HepG2 (cell line): ENCODE data around the gene CDC34. TPM values are rescaled to one million over a fixed set of nuclear protein-coding genes. Genes with fewer than 3 reads are reported as not detected.
A peak's percentile ranks its signal among the peaks of the same experiment; 100 is the strongest.

Source experiments
- ARID5B ChIP-seq: IDR thresholded peaks from 2 replicates; pipeline ENCODE4 v1.4.0; 2020; ENCODE audit warnings: mild to moderate bottlenecking, missing genetic modification reagents
- BATF2 ChIP-seq: sonication (generic); formaldehyde crosslinking; IDR thresholded peaks from 2 replicates; pipeline ENCODE4 v1.8.0; 2022; ENCODE audit warnings: mild to moderate bottlenecking, missing genetic modification reagents, moderate library complexity
- CENPX ChIP-seq: sonication (generic); formaldehyde crosslinking; IDR thresholded peaks from 2 replicates; pipeline ENCODE4 v1.9.0; 2021; ENCODE audit warnings: mild to moderate bottlenecking, missing genetic modification reagents, moderate library complexity
- CERS6 ChIP-seq: sonication (generic); formaldehyde crosslinking; IDR thresholded peaks from 2 replicates; pipeline ENCODE4 v1.5.0; 2020; ENCODE audit warnings: missing genetic modification reagents
- DBP ChIP-seq: sonication (generic); formaldehyde crosslinking; IDR thresholded peaks from 2 replicates; pipeline ENCODE4 v1.4.0; 2020; ENCODE audit warnings: missing genetic modification reagents; ENCODE audit errors: not compliant biosample characterization
- E2F1 ChIP-seq: sonication (generic); formaldehyde crosslinking; IDR thresholded peaks from 2 replicates; pipeline ENCODE4 v1.5.0; 2020; ENCODE audit warnings: missing genetic modification reagents
- JUNB ChIP-seq: sonication (generic); formaldehyde crosslinking; IDR thresholded peaks from 2 replicates; pipeline ENCODE4 v1.8.0; 2022; ENCODE audit warnings: missing genetic modification reagents, mild to moderate bottlenecking, borderline replicate concordance
- KLF15 ChIP-seq: sonication (generic); formaldehyde crosslinking; IDR thresholded peaks from 2 replicates; pipeline ENCODE4 v1.8.1; 2023; ENCODE audit warnings: borderline replicate concordance, mild to moderate bottlenecking, inconsistent platforms, missing genetic modification reagents, mixed read lengths
- REXO4 ChIP-seq: sonication (generic); formaldehyde crosslinking; IDR thresholded peaks from 2 replicates; pipeline ENCODE4 v1.8.0; 2022; ENCODE audit warnings: missing genetic modification reagents, mild to moderate bottlenecking, borderline replicate concordance
- SALL2 ChIP-seq: sonication (generic); formaldehyde crosslinking; IDR thresholded peaks from 2 replicates; pipeline ENCODE4 v1.8.1; 2023; ENCODE audit warnings: mild to moderate bottlenecking, missing genetic modification reagents, inconsistent platforms
- SNAPC5 ChIP-seq: sonication (generic); formaldehyde crosslinking; IDR thresholded peaks from 2 replicates; pipeline ENCODE4 v1.8.1; 2023; ENCODE audit warnings: mild to moderate bottlenecking, missing genetic modification reagents, borderline replicate concordance
- ZBTB26 ChIP-seq: IDR thresholded peaks from 2 replicates; pipeline ENCODE4 v1.6.1; 2016; ENCODE audit warnings: missing compliant biosample characterization, missing genetic modification reagents, borderline replicate concordance
- ZFP36 ChIP-seq: fragments of 150-350 bp; IDR thresholded peaks from 2 replicates; pipeline ENCODE4 v1.6.1; 2018; ENCODE audit warnings: borderline replicate concordance, low read length, low read depth; ENCODE audit not compliant: partially characterized antibody
- ZIK1 ChIP-seq: sonication (generic); formaldehyde crosslinking; IDR thresholded peaks from 2 replicates; pipeline ENCODE4 v1.5.0; 2020; ENCODE audit warnings: mild to moderate bottlenecking, low read depth, missing genetic modification reagents, borderline replicate concordance
- ZNF556 ChIP-seq: sonication (generic); formaldehyde crosslinking; IDR thresholded peaks from 2 replicates; pipeline ENCODE4 v1.4.0; 2020; ENCODE audit warnings: mild to moderate bottlenecking, missing genetic modification reagents, borderline replicate concordance
- ZNF737 ChIP-seq: sonication (generic); formaldehyde crosslinking; IDR thresholded peaks from 2 replicates; pipeline ENCODE4 v1.5.0; 2020; ENCODE audit warnings: missing genetic modification reagents, mild to moderate bottlenecking, borderline replicate concordance
- ZNF83 ChIP-seq: sonication (generic); formaldehyde crosslinking; IDR thresholded peaks from 2 replicates; pipeline ENCODE4 v1.4.0; 2020; ENCODE audit warnings: missing genetic modification reagents, mild to moderate bottlenecking, borderline replicate concordance
- ZNF839 ChIP-seq: sonication (generic); formaldehyde crosslinking; IDR thresholded peaks from 2 replicates; pipeline ENCODE4 v1.4.0; 2020; ENCODE audit warnings: missing genetic modification reagents, mild to moderate bottlenecking, borderline replicate concordance
- polyA plus RNA-seq, 8 experiments: library from polyadenylated mRNA; depleted of rRNA in 3 of 8; stranded (reverse) in 7 of 8; unstranded in 1 of 8; fragments of >200 nt; fragmentation: Illumina TruSeq in 4 of 8; extraction: Trizol in 4 of 8; gene quantifications; 2 replicates each; pipeline versions ENCODE4 v1.2.1 to v1.2.3, GENCODE V29; 2011 to 2016; ENCODE audit warnings: low read depth in 4 of 8, missing spikeins in 1 of 8, mixed read lengths in 1 of 8; ENCODE audit not compliant: insufficient read depth in 1 of 8
- total RNA-seq, 5 experiments: library from RNA; depleted of rRNA; stranded (reverse); fragments of >200 nt; fragmentation: Illumina TruSeq; extraction: Trizol; gene quantifications; 2 replicates each; pipeline ENCODE4 v1.2.3, GENCODE V29; 2016; ENCODE audit warnings: low read depth in 1 of 5

The CDC34 gene
- total and polyA plus RNA-seq, 2 of the 13 experiments (the other 11 are each of a cell fraction or from before 2014, with no cell fraction given): 138 to 150 TPM

GRCh38 chr19:556611-557382, 25.2 kb downstream of the CDC34 start (continued):
- TF ChIP-seq DBP (no peak), JUNB (no peak), SNAPC5 (CRISPR knock-in tag) (no peak), E2F1 (CRISPR knock-in tag) (no peak), REXO4 (CRISPR knock-in tag) (no peak), ZNF737 (CRISPR knock-in tag) (no peak), ZIK1 (0 out of 2 replicates have a peak, but pooled peaks have one; percentile 16), ZNF83 (CRISPR knock-in tag) (no peak; the same call in 1 of the 2 replicates), CERS6 (CRISPR knock-in tag) (no peak), ZBTB26 (no peak), SALL2 (CRISPR knock-in tag) (no peak), ZNF556 (CRISPR knock-in tag) (no peak; the same call in 1 of the 2 replicates), KLF15 (CRISPR knock-in tag) (no peak), ZNF839 (CRISPR knock-in tag) (peak; percentile 17; the same call in 1 of the 2 replicates), CENPX (CRISPR knock-in tag) (no peak), ZFP36 (no peak), ARID5B (0 out of 2 replicates have a peak, but pooled peaks have one; percentile 16), BATF2 (CRISPR knock-in tag) (no peak)
